Loucy (cell line): Measurements from ENCODE around the gene SLAMF7.

ENCODE experiments used
- H2AFZ ChIP-seq: fragments of 200-600 bp; sonication (generic); 2 replicates; pipeline ENCODE4 v1.6.0; 2016; ENCODE audit warnings: antibody characterized with exemption, mild to moderate bottlenecking, low read length, moderate library complexity
- H3F3A ChIP-seq: fragments of 200-600 bp; 2 replicates; pipeline ENCODE4 v1.6.0; 2016; ENCODE audit warnings: antibody characterized with exemption, low read depth, mild to moderate bottlenecking
- H3K27me3 ChIP-seq: fragments of 200-600 bp; sonication (generic); 2 replicates; pipeline ENCODE4 v1.6.1; 2014; ENCODE audit warnings: low read length, mild to moderate bottlenecking; ENCODE audit not compliant: insufficient read depth, poor library complexity, severe bottlenecking
- H3K36me3 ChIP-seq: fragments of 200-600 bp; sonication (generic); 2 replicates; pipeline ENCODE4 v1.6.1; 2016; ENCODE audit warnings: low read length; ENCODE audit not compliant: insufficient read depth
- H3K4me1 ChIP-seq: fragments of 200-600 bp; sonication (generic); 2 replicates; pipeline ENCODE4 v1.5.1; 2014; ENCODE audit warnings: low read length, mild to moderate bottlenecking; ENCODE audit not compliant: insufficient read depth, poor library complexity, severe bottlenecking
- H3K4me2 ChIP-seq: fragments of 200-600 bp; sonication (generic); 2 replicates; pipeline ENCODE4 v1.6.0; 2014; ENCODE audit warnings: antibody characterized with exemption, low read length, low read depth, mild to moderate bottlenecking; ENCODE audit not compliant: poor library complexity, severe bottlenecking
- H3K4me3 ChIP-seq: fragments of 200-600 bp; sonication (generic); 2 replicates; pipeline ENCODE4 v1.5.1; 2014; ENCODE audit warnings: low read length, mild to moderate bottlenecking, mixed read lengths; ENCODE audit not compliant: poor library complexity, severe bottlenecking
- H3K79me2 ChIP-seq: fragments of 200-600 bp; sonication (generic); 2 replicates; pipeline ENCODE4 v1.6.1; 2014; ENCODE audit warnings: low read length; ENCODE audit not compliant: insufficient read depth
- H3K9ac ChIP-seq: fragments of 200-600 bp; sonication (generic); 2 replicates; pipeline ENCODE4 v1.6.0; 2014; ENCODE audit warnings: mild to moderate bottlenecking, low read depth, low read length, moderate library complexity; ENCODE audit not compliant: poor library complexity, severe bottlenecking
- H3K9me2 ChIP-seq: fragments of 200-600 bp; sonication (generic); replicated peaks from 2 replicates; pipeline ENCODE4 v1.6.1; 2016; ENCODE audit warnings: low read depth, low read length, mixed read lengths
- H3K9me3 ChIP-seq: fragments of 200-600 bp; sonication (generic); 2 replicates; pipeline ENCODE4 v1.6.1; 2014; ENCODE audit warnings: mild to moderate bottlenecking, antibody characterized with exemption, low read length, low read depth; ENCODE audit not compliant: insufficient read depth
- H4K20me1 ChIP-seq: fragments of 200-600 bp; sonication (generic); 2 replicates; pipeline ENCODE4 v1.6.0; 2014; ENCODE audit warnings: antibody characterized with exemption, low read length, mild to moderate bottlenecking; ENCODE audit not compliant: insufficient read depth, poor library complexity, severe bottlenecking
- EZH2phosphoT487 ChIP-seq: fragments of 200-600 bp; IDR thresholded peaks from 2 replicates; pipeline ENCODE4 v1.6.1; 2018; ENCODE audit warnings: antibody characterized with exemption, mild to moderate bottlenecking, moderate library complexity, borderline replicate concordance
- TF ChIP-seq, protein P1 (sequence below): fragments of 200-600 bp; sonication (generic); conservative IDR thresholded peaks from 2 replicates; pipeline ENCODE4 v1.5.1; 2014; ENCODE audit warnings: mild to moderate bottlenecking, antibody characterized with exemption, low read length

The SLAMF7 gene

DNA sequence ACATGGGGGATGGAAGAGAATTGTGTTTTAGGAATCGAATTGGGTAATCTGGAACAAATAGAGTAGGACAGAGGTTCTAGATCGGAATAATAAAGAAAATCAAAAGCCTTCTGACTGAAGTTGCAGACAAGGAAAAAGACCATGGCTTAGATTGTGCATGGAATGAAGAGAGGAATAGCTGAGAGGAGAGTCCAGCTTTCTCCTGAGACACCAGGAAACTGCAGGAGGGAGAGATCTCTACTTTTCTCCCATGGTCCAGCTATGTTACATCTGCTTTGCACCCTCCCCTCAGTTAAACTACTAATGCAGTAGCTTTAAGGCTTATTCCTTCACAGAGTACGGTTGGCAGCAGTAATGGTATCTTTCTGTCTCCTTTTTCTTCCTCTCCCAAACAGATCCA, 13.4 kb downstream of the SLAMF7 start:
- H3K79me2 ChIP-seq, result no peaks in the 10 kb centered on the region
- no peak overlapping the region for H3K4me3 ChIP-seq
- H3K9me3 ChIP-seq, result no peaks in the 10 kb centered on the region
- TF ChIP-seq EZH2phosphoT487, result no peak
- TF ChIP-seq, protein P1, sequence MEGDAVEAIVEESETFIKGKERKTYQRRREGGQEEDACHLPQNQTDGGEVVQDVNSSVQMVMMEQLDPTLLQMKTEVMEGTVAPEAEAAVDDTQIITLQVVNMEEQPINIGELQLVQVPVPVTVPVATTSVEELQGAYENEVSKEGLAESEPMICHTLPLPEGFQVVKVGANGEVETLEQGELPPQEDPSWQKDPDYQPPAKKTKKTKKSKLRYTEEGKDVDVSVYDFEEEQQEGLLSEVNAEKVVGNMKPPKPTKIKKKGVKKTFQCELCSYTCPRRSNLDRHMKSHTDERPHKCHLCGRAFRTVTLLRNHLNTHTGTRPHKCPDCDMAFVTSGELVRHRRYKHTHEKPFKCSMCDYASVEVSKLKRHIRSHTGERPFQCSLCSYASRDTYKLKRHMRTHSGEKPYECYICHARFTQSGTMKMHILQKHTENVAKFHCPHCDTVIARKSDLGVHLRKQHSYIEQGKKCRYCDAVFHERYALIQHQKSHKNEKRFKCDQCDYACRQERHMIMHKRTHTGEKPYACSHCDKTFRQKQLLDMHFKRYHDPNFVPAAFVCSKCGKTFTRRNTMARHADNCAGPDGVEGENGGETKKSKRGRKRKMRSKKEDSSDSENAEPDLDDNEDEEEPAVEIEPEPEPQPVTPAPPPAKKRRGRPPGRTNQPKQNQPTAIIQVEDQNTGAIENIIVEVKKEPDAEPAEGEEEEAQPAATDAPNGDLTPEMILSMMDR, result no peak
- H3K36me3 ChIP-seq, result no peaks in the 10 kb centered on the region
- no peak overlapping the region for H2AFZ ChIP-seq
- H3K9ac ChIP-seq, result no peak overlapping the region
- H3K27me3 ChIP-seq, result no peaks in the 10 kb centered on the region
- H3F3A ChIP-seq, result no peaks in the 10 kb centered on the region
- no peaks in the 10 kb centered on the region for H3K4me1 ChIP-seq
- no peak overlapping the region for H3K4me2 ChIP-seq
- no peaks in the 10 kb centered on the region for H3K9me2 ChIP-seq
- no peaks in the 10 kb centered on the region for H4K20me1 ChIP-seq

DNA sequence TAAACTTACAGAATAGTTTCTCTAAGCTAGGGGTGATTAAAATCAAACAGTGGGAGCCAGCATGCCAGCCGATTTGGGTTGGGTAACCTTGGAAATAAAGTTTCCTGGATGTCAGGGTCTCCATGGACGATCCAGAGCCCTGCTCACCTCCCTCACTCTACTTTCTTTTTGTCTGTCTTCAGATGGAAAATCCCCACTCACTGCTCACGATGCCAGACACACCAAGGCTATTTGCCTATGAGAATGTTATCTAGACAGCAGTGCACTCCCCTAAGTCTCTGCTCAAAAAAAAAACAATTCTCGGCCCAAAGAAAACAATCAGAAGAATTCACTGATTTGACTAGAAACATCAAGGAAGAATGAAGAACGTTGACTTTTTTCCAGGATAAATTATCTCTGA, 13.9 kb downstream of the SLAMF7 start:
- H3K4me1 ChIP-seq, result no peaks in the 10 kb centered on the region
- no peak for TF ChIP-seq EZH2phosphoT487
- TF ChIP-seq, protein P1, result no peak
- no peaks in the 10 kb centered on the region for H4K20me1 ChIP-seq
- H3K9ac ChIP-seq, result no peak overlapping the region
- H3K9me3 ChIP-seq, result no peaks in the 10 kb centered on the region
- no peak overlapping the region for H3K4me2 ChIP-seq
- H3K79me2 ChIP-seq, result no peaks in the 10 kb centered on the region
- H2AFZ ChIP-seq, result no peak overlapping the region
- H3K27me3 ChIP-seq, result no peaks in the 10 kb centered on the region
- no peaks in the 10 kb centered on the region for H3K36me3 ChIP-seq
- no peak overlapping the region for H3K4me3 ChIP-seq
- H3F3A ChIP-seq, result no peaks in the 10 kb centered on the region
- no peaks in the 10 kb centered on the region for H3K9me2 ChIP-seq

DNA sequence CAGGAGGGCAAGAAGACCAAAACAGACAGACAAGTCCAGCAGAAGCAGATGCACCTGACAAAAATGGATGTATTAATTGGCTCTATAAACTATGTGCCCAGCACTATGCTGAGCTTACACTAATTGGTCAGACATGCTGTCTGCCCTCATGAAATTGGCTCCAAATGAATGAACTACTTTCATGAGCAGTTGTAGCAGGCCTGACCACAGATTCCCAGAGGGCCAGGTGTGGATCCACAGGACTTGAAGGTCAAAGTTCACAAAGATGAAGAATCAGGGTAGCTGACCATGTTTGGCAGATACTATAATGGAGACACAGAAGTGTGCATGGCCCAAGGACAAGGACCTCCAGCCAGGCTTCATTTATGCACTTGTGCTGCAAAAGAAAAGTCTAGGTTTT, 14.5 kb downstream of the SLAMF7 start:
- H3K4me3 ChIP-seq, result no peak overlapping the region
- H3K9ac ChIP-seq, result no peak overlapping the region
- H3K27me3 ChIP-seq, result no peaks in the 10 kb centered on the region
- H3K4me1 ChIP-seq, result no peaks in the 10 kb centered on the region
- no peaks in the 10 kb centered on the region for H3K79me2 ChIP-seq
- TF ChIP-seq, protein P1, result no peak
- no peak for TF ChIP-seq EZH2phosphoT487
- no peaks in the 10 kb centered on the region for H3F3A ChIP-seq
- no peak overlapping the region for H2AFZ ChIP-seq
- no peaks in the 10 kb centered on the region for H3K9me2 ChIP-seq
- no peaks in the 10 kb centered on the region for H4K20me1 ChIP-seq
- H3K4me2 ChIP-seq, result no peak overlapping the region
- no peaks in the 10 kb centered on the region for H3K9me3 ChIP-seq
- no peaks in the 10 kb centered on the region for H3K36me3 ChIP-seq
